GM19035 (cell line): ENCODE measurements around the gene ATP8B4.

Experiments used
- ATAC-seq: cut with Tn5 transposase; IDR thresholded peaks from one replicate; pipeline ENCODE4 v1.9.1; 2021; ENCODE audit not compliant: unreplicated experiment

ATP8B4 gene

DNA sequence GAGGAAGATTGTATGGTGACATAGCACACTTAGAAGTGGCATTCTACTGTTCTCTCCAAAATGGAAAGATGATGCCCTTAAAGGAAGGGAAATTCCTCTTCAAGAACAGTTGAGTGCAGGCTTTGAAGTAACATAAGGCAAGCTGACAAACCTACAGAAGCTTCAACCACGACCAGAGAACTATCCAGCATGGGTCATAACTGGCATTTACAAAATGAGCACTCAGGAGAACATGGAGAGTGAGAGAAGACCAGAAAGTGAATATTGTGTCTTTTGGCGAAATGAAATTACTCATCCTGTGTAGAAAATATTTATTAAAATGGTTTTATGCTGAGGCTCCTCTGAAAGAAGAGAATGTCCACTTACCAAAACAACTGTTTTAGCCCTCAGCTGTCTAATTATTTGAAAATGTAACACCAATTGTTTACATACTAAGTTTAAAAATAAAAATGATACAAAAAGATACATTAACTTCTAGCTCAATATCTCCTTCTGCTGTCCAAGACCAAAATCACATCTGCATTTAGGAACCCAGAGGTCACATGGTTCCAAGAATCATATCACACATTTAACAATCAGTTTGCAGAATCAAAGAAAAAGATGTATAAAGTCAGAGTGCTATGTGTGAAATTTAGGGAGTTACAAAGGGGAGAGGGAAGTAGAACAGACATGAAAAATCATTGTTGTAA lies 216.9 kb downstream of the ATP8B4 start:
- no peak for ATAC-seq

DNA sequence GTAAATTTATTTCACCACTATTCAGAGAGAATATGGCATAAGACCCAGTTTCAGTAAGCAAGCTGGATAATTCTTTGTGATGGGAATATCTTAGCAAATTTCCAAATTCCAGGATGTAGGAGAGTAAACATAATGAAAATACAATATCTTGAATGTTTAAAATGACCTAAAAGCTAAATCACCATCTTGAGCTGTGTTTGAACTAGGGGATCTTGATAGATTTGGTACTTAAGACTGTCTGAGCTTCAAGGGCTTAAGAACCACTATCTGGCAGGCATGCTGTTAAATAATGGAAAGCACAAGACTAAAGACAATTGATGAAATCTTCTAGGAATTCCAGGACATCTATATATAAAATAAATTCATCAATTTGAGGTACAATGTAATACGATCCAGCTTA lies 217.7 kb downstream of the ATP8B4 start:
- no peak for ATAC-seq

- ATAC-seq: no peak
Measured at GRCh38 chr15:49900903-49901235, 218.2 kb downstream of the ATP8B4 start.

- ATAC-seq: no peak
Measured at GRCh38 chr15:49900006-49900902, 218.8 kb downstream of the ATP8B4 start.

DNA sequence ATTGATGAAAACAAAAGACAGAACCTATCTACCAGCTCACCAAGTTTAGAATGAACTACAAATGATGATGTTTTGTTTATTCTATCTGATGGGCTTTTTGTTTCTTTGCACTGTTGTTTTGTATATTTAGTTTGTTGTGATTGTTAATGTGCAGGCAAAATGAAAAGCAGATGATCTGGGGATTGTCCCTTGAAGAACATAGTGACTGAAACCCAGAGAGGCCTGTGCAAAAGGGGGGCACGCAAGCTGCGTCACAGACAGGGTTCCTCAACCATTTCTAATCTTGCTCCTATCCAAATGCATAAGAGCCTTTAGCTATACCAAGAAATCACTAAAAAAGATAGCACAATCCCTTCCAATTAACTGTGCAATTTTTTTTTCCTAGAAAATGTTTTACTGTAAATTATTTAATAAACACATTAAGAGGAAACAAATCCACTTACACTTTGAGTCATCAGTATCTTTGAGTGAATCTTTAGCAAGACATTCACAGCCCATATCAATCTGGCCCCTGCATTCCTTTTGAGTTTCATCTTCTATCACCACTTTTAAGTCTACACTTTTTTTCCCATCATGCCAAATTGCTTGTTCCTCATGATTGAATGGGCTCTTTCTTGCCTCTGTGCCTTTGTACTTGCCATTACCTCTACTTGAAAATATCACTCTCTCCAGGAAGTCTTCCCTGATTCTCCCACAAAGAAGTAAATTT lies 220.3 kb downstream of the ATP8B4 start:
- no peak for ATAC-seq

DNA sequence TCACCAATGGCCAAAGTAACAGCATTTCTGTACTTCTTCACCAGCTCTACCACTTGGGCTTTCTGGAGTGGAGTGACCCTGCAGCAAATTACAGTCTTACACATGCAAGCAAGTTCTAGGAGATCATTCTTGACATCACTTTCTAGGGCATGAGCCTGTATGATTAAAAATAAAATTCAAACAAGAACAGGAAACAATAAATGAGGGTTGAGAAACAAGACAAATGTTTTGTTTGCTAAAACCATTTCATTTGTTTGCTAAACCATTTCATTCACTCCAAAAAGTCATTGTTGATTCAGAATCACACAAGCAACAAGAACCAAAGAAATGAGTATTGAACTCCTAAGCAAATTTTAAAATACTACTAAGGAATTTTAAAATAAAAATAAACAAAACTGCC lies 220.9 kb downstream of the ATP8B4 start:
- ATAC-seq: no peak

DNA sequence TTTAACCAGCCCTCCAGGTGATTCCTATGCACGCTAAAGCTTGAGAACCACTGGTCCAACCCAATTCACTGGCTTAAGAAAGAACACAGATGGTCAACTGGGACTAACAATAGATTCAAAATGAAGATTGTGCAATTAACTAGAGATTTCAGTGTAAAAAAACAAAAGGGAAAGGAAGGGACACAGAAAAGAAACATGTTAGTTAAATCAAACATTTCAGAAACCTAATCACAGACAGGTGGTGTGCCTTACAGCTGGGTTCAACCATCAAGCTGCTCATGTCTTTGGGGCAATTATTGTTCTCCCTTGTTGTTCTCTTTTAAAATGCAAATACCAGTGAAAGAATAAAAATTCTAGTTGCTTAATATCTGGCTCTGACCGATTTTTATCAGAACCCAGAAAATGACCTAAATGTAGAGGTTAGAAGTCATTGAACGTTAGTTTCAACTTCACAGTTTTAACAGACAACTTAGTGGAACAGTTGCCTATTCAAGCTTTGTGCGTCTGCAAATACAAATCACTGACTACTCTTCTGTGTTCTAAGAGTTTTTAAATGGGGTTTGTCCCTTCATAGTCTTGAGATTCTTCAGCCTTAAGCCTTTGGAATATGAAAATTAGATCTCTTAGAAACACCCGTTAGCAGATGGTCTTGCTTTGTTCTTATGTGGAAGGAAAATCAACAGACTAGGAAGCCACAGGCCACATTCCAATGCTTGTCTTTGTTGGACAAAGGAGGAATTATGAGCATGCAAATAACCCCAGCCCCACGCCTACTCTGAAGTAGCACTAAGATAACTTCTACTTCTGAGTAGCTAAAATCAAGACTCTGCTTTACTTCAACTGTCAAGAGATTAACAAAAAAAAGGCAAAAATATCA lies 223.4 kb downstream of the ATP8B4 start:
- ATAC-seq: no peak

DNA sequence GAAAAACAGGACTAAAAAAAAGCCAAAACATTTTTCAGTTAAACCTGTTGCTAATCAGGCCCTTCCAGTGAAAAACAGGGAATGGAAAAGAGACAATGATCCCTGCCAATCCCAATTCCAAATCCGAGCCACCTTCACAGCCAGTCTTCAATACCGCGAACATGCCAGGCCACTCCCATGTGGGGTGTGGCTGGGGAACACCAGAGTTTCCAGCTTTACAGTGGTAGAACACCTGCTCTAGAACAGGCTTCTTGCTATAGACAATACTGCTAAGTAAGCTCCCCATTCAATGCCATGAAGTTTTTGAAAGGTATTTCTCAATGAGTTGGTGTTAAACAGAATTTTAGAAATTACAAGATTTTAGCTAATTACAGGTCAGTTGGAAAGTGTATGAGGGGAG lies 228.3 kb downstream of the ATP8B4 start:
- no peak for ATAC-seq

- no peak for ATAC-seq
Measured at GRCh38 chr15:49889536-49889935, 229.5 kb downstream of the ATP8B4 start.

- no peak for ATAC-seq
Measured at GRCh38 chr15:49888734-49889133, 230.3 kb downstream of the ATP8B4 start.

GRCh38 chr15:49888323-49888693 lies 230.7 kb downstream of the ATP8B4 start:
- ATAC-seq: no peak

DNA sequence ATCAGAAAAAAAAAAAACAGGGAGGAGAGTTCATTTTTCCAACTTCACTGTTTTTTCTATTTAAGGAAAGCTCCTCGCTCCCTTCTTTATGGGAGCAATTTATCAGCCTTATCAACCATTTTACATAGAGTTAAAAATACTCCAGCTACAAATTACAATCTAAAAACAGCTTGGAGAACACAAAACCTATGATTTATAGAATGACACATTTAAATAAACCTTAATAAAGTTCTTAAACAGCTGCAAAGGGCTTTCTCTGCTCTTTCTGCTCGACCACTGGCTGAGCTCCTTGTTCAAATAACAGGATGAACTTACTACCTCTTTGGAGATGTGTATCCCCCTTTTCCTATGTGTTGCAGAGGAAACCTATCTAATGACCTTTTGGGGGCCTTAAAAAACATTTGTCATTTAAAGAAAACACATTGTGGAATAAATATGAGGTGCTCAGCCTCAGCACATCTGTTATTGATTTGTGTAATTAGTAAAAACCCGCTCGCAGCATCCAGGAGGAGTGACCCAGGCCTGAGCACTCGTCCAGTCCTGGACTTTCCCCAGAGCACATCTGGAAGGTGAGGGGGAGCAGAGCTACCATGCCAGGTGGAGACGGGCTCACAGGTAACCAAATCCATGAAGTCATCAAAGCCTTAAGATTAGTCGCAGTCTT lies 231.2 kb downstream of the ATP8B4 start:
- no peak for ATAC-seq

DNA sequence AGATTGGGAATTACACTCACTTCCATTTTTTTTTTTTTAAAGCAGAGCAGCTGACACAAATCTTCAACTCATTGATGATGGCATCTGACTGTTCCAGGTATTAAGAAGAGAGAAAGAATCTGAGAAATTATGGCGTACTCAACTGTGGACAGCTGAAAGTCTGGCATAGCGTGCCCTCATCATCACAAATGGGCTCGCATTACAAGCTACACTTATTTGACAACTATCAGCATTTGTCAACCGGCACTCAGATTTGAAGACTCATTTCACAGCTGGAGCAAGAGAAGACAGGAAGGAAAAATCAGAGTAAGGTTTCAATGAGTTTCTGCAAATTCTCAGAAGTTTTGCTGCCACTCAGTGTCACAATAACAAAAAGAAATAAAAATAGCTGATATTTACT lies 235.9 kb downstream of the ATP8B4 start:
- ATAC-seq: no peak

DNA sequence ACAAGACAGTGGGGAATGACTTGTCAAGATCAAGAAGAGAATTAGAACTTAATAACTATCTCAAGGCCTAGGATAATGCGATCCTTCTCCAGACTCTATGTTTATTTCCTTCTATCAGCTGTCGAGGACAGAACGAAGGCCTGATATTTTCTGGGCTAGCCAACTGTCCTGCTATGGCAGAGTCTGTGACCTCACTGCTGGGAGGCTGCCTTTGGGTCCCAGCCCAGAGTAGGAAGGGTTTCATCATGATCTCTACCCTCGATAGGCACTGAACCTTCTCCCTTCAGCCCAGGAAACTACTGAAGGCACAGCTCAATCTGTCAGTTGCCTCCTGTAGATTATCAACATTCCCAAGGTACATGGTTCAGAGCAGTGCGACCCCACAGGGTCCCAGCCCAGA lies 237.2 kb downstream of the ATP8B4 start:
- no peak for ATAC-seq

DNA sequence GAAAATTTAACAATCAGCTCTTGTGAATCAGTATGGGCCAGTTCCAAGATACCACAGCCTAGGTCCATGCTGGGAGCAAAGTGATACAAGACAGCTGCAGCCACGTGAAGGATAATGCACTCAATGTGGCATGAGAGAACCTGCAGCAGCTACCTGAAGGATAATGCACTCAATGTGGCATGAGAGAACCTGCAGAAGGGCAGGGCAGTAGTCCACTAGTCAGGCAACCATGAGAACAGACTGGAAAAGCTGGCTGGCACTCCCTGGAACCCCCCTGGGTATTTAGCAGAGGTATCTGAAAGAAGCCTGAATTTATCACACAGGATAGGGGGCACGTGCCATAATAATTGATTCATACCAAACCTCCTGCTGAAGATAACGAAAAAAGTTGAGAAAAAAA lies 237.6 kb downstream of the ATP8B4 start:
- no peak for ATAC-seq

DNA sequence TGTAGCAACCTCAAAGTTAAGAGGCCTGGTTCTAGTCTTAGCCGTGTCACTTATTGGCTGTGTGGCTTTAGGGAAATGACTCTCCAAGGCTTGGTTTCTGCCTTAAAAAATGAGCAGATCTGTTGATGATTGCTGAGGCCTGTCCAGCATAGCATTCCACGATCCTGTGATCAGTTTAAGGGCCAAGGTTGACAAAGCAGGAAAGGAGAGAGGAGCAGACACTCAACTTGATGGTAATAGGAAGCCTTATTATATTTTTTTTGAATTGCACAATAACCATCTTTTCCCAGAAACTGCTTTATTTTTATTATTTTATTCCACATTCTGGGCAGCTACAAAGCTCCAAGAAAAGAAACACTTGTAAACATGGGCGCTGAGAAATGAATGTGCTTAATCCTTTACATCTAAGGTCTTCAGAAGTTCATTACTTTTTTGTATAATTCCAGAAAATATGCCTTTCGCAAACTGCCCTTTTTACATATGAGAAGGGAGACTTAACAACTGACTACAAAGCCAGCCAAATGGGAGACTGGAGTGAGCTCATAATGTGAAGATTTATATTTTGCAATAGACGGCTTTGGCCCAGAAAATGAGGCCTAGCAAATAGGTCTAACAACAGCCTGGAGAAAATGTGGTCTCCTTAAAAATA lies 241.0 kb downstream of the ATP8B4 start:
- no peak for ATAC-seq

DNA sequence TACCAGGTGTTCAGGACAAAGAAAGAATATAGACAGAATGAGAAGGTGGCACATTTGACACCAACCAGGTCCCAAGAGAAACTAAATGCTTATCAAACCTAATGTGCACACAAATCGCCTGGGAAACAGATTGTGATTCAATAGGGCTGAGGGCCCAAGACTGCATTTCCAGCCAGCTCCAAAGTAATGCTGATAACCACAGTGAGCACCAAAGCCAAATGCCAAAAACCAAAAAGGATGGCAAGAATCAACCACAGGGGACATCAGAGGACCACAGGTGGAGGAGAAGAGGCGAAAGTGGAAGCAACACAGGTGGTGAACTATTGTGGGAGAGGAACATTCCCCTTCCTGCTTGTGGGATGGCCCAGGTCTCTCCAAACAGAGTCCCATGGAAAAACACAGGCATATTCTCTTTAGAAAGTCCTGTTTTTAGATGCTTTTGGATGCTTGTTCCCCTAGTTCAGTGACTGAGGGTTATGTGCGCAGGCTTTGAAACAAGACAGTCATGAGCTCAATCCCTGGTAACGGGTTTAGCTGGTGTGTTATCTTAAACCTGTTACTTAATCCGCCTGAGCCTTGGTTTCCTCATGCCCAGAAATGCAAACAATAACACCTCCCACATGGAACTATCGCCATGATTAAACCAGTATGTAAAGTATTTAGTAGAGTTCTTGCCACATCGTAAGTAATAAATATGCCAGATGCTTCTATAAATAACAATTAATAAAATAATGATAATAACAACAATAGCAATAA lies 241.7 kb downstream of the ATP8B4 start:
- ATAC-seq: no peak

GRCh38 chr15:49876401-49877038 lies 242.5 kb downstream of the ATP8B4 start:
- ATAC-seq: no peak

DNA sequence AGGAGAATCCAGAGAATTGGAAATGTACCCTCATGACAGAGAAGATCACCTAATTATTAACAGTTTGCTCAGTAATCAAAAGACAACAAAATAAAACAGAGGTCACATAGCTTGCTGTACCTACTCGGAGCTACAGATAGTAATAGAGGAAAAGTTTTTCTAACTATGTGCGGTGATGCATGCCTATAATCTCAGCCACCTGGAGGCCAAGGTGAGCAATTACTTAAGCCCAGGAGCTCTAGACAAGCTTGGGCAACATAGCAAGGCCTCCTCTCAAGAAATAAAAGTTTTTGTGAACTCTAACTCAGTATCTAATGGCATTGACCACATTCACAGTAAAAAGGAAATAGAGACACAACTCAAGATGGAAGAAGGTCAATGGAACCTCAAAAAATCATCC lies 243.6 kb downstream of the ATP8B4 start:
- ATAC-seq: no peak
